ENCODE results near the gene LPP. TPM values are rescaled to one million over a fixed set of nuclear protein-coding genes. Genes with fewer than 3 reads are reported as not detected.

The LPP gene
- total RNA-seq, 2 donors from 2014 or later = 1,568 to 1,607 TPM

GRCh38 chr3:188327433-188327832, 173.5 kb downstream of the LPP start:
- Histone ChIP-seq H3K9me3 (no peaks in the 10 kb centered on the region), H3K4me3 (no peak overlapping the region), H3K4me1 (ENCODE audit: control insufficient read depth in 1 of 2, low read depth in 2 of 2) (peaks cover 28 to 67% of the 10 kb centered on the region in 2 donors), H3K27ac (peak overlapping the region in 1 of 2 donors; percentile 72), H3K27me3 (replicated peaks; ENCODE audit: insufficient read depth) (no peaks in the 10 kb centered on the region), H3K36me3 (peaks cover 3% of the 10 kb centered on the region)
- TF ChIP-seq CTCF (IDR thresholded peaks at IDR 0.05) = no peak
- ATAC-seq (ENCODE audit: insufficient number of reproducible peaks, low FRiP score, low read depth) (no peak), DNase-seq (ENCODE audit: low spot score) (no peak)

- H3K4me1 ChIP-seq (ENCODE audit: control insufficient read depth in 1 of 2, low read depth in 2 of 2) = peaks cover 20 to 45% of the 10 kb centered on the region in 2 donors
- no peak for ATAC-seq (ENCODE audit: insufficient number of reproducible peaks, low FRiP score, low read depth)
- no peaks in the 10 kb centered on the region for H3K27me3 ChIP-seq (replicated peaks; ENCODE audit: insufficient read depth)
- no peaks in the 10 kb centered on the region for H3K9me3 ChIP-seq
- no peak for DNase-seq (ENCODE audit: low spot score)
- no peak for TF ChIP-seq CTCF (IDR thresholded peaks at IDR 0.05)
- H3K36me3 ChIP-seq = peaks cover 3% of the 10 kb centered on the region
- H3K27ac ChIP-seq = peak overlapping the region in 1 of 2 donors; percentile 2
- H3K4me3 ChIP-seq = no peak overlapping the region
Measured at GRCh38 chr3:188330138-188330537, 176.2 kb downstream of the LPP start.

GRCh38 chr3:188331166-188331565, 177.2 kb downstream of the LPP start:
- TF ChIP-seq CTCF (IDR thresholded peaks at IDR 0.05) = no peak
- Histone ChIP-seq H3K4me3 (no peak overlapping the region), H3K4me1 (ENCODE audit: control insufficient read depth in 1 of 2, low read depth in 2 of 2) (peaks cover 16 to 41% of the 10 kb centered on the region in 2 donors), H3K9me3 (no peaks in the 10 kb centered on the region), H3K27me3 (replicated peaks; ENCODE audit: insufficient read depth) (no peaks in the 10 kb centered on the region), H3K27ac (no peak overlapping the region), H3K36me3 (peaks cover 3% of the 10 kb centered on the region)
- DNase-seq (ENCODE audit: low spot score) (no peak), ATAC-seq (ENCODE audit: insufficient number of reproducible peaks, low FRiP score, low read depth) (no peak)

GRCh38 chr3:188332085-188332484, 178.1 kb downstream of the LPP start:
- Histone ChIP-seq H3K9me3 (no peaks in the 10 kb centered on the region), H3K27ac (no peak overlapping the region), H3K27me3 (replicated peaks; ENCODE audit: insufficient read depth) (no peaks in the 10 kb centered on the region), H3K4me1 (ENCODE audit: control insufficient read depth in 1 of 2, low read depth in 2 of 2) (peaks cover 7 to 41% of the 10 kb centered on the region in 2 donors), H3K36me3 (peaks cover 3% of the 10 kb centered on the region), H3K4me3 (no peak overlapping the region)
- ATAC-seq (ENCODE audit: insufficient number of reproducible peaks, low FRiP score, low read depth) (no peak), DNase-seq (ENCODE audit: low spot score) (no peak)
- no peak for TF ChIP-seq CTCF (IDR thresholded peaks at IDR 0.05)

GRCh38 chr3:188335656-188336055, 181.7 kb downstream of the LPP start:
- Histone ChIP-seq H3K9me3 (no peaks in the 10 kb centered on the region), H3K27me3 (replicated peaks; ENCODE audit: insufficient read depth) (no peaks in the 10 kb centered on the region), H3K4me3 (no peak overlapping the region), H3K4me1 (ENCODE audit: control insufficient read depth in 1 of 2, low read depth in 2 of 2) (peaks cover 21 to 60% of the 10 kb centered on the region in 2 donors), H3K36me3 (no peaks in the 10 kb centered on the region), H3K27ac (no peak overlapping the region)
- ATAC-seq (ENCODE audit: insufficient number of reproducible peaks, low FRiP score, low read depth) (no peak), DNase-seq (ENCODE audit: low spot score) (no peak)
- TF ChIP-seq CTCF (IDR thresholded peaks at IDR 0.05) = no peak
